GM19043 (cell line): ENCODE results near the gene SPARCL1.
A peak's percentile ranks its signal among the peaks of the same experiment; 100 is the strongest.
"Not testable (repeated sequence)": the region's sequence is repeated elsewhere in the genome, so short reads cannot be mapped to it uniquely, and the experiment has no call there.

Source experiments
- ATAC-seq: cut with Tn5 transposase; IDR thresholded peaks from one replicate; pipeline ENCODE4 v1.9.1; 2021; ENCODE audit warnings: low read depth; ENCODE audit not compliant: unreplicated experiment

SPARCL1 gene

GRCh38 chr4:87506974-87507701 lies 22.0 kb downstream of the SPARCL1 start:
- ATAC-seq, result no peak

GRCh38 chr4:87505862-87506261 lies 23.3 kb downstream of the SPARCL1 start:
- no peak for ATAC-seq

GRCh38 chr4:87502580-87503238 lies 26.5 kb downstream of the SPARCL1 start:
- no peak for ATAC-seq

- ATAC-seq, result peak; percentile 35
Measured at GRCh38 chr4:87500092-87500462, 29.1 kb downstream of the SPARCL1 start.

- peak; percentile 69 for ATAC-seq
Measured at GRCh38 chr4:87499403-87500091, 29.6 kb downstream of the SPARCL1 start.

- ATAC-seq, result peak; percentile 64
Measured at GRCh38 chr4:87498446-87498900, 30.7 kb downstream of the SPARCL1 start.

GRCh38 chr4:87497578-87497977 lies 31.6 kb downstream of the SPARCL1 start:
- no peak for ATAC-seq

- no peak for ATAC-seq
Measured at GRCh38 chr4:87497159-87497558, 32.0 kb downstream of the SPARCL1 start.

GRCh38 chr4:87493115-87493514 lies 36.1 kb downstream of the SPARCL1 start:
- no peak for ATAC-seq

- not testable (repeated sequence) for ATAC-seq
Measured at GRCh38 chr4:87491851-87492250, 37.3 kb downstream of the SPARCL1 start.

- no peak for ATAC-seq
Measured at GRCh38 chr4:87491436-87491835, 37.7 kb downstream of the SPARCL1 start.

- no peak for ATAC-seq
Measured at GRCh38 chr4:87490664-87491369, 38.4 kb downstream of the SPARCL1 start.

GRCh38 chr4:87489678-87490077 lies 39.5 kb downstream of the SPARCL1 start:
- no peak for ATAC-seq

- not testable (repeated sequence) for ATAC-seq
Measured at GRCh38 chr4:87488666-87489065, 40.5 kb downstream of the SPARCL1 start.

- not testable (repeated sequence) for ATAC-seq
Measured at GRCh38 chr4:87483247-87483646, 45.9 kb downstream of the SPARCL1 start.

GRCh38 chr4:87481377-87481776 lies 47.8 kb downstream of the SPARCL1 start:
- ATAC-seq, result no peak

GRCh38 chr4:87478732-87479250 lies 50.4 kb downstream of the SPARCL1 start:
- no peak for ATAC-seq

GRCh38 chr4:87476934-87477333 lies 52.2 kb downstream of the SPARCL1 start:
- ATAC-seq, result no peak

- no peak for ATAC-seq
Measured at GRCh38 chr4:87469390-87469789, 59.8 kb downstream of the SPARCL1 start.

- no peak for ATAC-seq
Measured at GRCh38 chr4:87465739-87466366, 63.3 kb downstream of the SPARCL1 start.
